GM12865 (cell line): ENCODE results near the gene CWF19L2.

Source experiments
- DNase-seq: peaks from one replicate; pipeline ENCODE4 v3.0.0; 2010; ENCODE audit warnings: low read depth
- H3K4me3 ChIP-seq: 2 replicates; pipeline ENCODE4 v1.5.1; 2011; ENCODE audit warnings: mild to moderate bottlenecking, low read depth, low read length, control low read depth
- CTCF ChIP-seq: IDR thresholded peaks from 2 replicates; pipeline ENCODE4 v1.5.1; 2011; ENCODE audit warnings: low read length, control low read depth, low read depth, inconsistent platforms; ENCODE audit not compliant: insufficient read depth; ENCODE audit errors: missing control alignments

The CWF19L2 gene

GRCh38 chr11:107370390-107370789 is 87.2 kb downstream of the CWF19L2 start:
- no peak overlapping the region for H3K4me3 ChIP-seq
- peak; percentile 19 for DNase-seq
- no peak for TF ChIP-seq CTCF

GRCh38 chr11:107359701-107360100 is 97.9 kb downstream of the CWF19L2 start:
- H3K4me3 ChIP-seq, result no peak overlapping the region
- no peak for DNase-seq
- TF ChIP-seq CTCF, result no peak

GRCh38 chr11:107357877-107358276 is 99.7 kb downstream of the CWF19L2 start:
- H3K4me3 ChIP-seq, result no peak overlapping the region
- TF ChIP-seq CTCF, result no peak
- no peak for DNase-seq

- TF ChIP-seq CTCF, result no peak
- DNase-seq, result no peak
- no peak overlapping the region for H3K4me3 ChIP-seq
Measured at GRCh38 chr11:107354780-107355179, 102.8 kb downstream of the CWF19L2 start.

GRCh38 chr11:107337917-107338316 is 119.7 kb downstream of the CWF19L2 start:
- H3K4me3 ChIP-seq, result no peak overlapping the region
- no peak for TF ChIP-seq CTCF
- DNase-seq, result no peak

GRCh38 chr11:107331728-107332127 is 125.9 kb downstream of the CWF19L2 start:
- H3K4me3 ChIP-seq, result no peak overlapping the region
- no peak for TF ChIP-seq CTCF
- no peak for DNase-seq

- H3K4me3 ChIP-seq, result no peak overlapping the region
- no peak for TF ChIP-seq CTCF
- DNase-seq, result no peak
Measured at GRCh38 chr11:107329164-107329563, 128.5 kb downstream of the CWF19L2 start.
